SU-DHL-6 (cell line): ENCODE data around the gene HIGD2B.

Source experiments
- CTCF ChIP-seq: fragments of 200-600 bp; sonication (generic); IDR thresholded peaks from one replicate; pipeline ENCODE4 v1.5.1; 2017; ENCODE audit warnings: antibody characterized with exemption, mild to moderate bottlenecking, low read length, moderate library complexity; ENCODE audit not compliant: insufficient read depth, poor library complexity, severe bottlenecking
- EZH2phosphoT487 ChIP-seq: fragments of 200-600 bp; sonication (generic), shearing (Covaris generic); conservative IDR thresholded peaks from 2 replicates; pipeline ENCODE4 v1.6.1; 2018; ENCODE audit warnings: mild to moderate bottlenecking, antibody characterized with exemption, low read length, moderate library complexity, mixed read lengths

- TF ChIP-seq CTCF (no peak), EZH2phosphoT487 (no peak)
Observed at GRCh38 chr15:72735111-72735510, 49.1 kb upstream of the HIGD2B start.
